PFSK-1 (cell line): ENCODE results near the gene C6orf120.

Experiments used
- POLR2AphosphoS5 ChIP-seq: IDR thresholded peaks from 2 replicates; pipeline ENCODE4 v1.6.1; 2012; ENCODE audit warnings: low read depth, mild to moderate bottlenecking, control low read depth, low read length, moderate library complexity
- SIN3A ChIP-seq: IDR thresholded peaks from 2 replicates; pipeline ENCODE4 v1.6.1; 2012; ENCODE audit warnings: mild to moderate bottlenecking, low read length, moderate library complexity, borderline replicate concordance; ENCODE audit not compliant: insufficient read depth

DNA sequence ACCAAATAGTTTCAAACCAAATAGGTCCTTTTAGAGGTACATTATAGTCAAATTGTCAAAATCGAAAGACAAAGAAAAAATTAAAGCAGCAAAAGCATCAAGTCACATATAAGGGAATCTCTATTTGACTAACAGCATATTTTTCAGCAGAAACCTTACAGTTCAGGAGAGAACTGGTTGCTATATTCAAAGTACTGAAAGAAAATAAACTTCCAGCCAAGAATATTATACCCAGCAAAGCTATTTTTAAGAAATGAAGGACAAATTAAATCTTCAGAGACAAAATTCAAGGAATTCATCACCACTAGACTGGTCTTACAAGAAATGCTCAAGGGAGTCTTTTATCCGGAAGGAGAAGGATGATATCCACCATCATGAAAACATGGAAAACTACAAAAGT, 16.1 kb upstream of the C6orf120 start:
- TF ChIP-seq SIN3A: no peak
- TF ChIP-seq POLR2AphosphoS5: no peak
